Measurements from ENCODE around the gene HOXC11.

The HOXC11 gene

DNA sequence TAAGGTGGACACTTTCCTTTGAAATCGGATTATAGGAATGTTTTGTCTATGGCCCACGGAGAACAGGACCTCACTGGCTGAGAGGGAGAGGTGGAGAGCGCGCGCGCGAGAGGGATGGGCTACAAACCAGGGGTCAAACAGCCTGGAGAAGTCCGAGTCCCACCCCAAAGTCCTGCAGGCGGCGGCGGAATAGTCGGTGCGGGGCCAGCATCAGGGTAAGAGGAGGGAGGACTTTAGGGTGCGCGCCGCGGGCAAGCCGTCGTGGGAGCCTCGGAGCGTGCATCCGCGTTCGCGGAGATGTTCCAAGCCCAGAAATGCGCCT, 32.6 kb downstream of the HOXC11 start:
- TF ChIP-seq, protein P1, sequence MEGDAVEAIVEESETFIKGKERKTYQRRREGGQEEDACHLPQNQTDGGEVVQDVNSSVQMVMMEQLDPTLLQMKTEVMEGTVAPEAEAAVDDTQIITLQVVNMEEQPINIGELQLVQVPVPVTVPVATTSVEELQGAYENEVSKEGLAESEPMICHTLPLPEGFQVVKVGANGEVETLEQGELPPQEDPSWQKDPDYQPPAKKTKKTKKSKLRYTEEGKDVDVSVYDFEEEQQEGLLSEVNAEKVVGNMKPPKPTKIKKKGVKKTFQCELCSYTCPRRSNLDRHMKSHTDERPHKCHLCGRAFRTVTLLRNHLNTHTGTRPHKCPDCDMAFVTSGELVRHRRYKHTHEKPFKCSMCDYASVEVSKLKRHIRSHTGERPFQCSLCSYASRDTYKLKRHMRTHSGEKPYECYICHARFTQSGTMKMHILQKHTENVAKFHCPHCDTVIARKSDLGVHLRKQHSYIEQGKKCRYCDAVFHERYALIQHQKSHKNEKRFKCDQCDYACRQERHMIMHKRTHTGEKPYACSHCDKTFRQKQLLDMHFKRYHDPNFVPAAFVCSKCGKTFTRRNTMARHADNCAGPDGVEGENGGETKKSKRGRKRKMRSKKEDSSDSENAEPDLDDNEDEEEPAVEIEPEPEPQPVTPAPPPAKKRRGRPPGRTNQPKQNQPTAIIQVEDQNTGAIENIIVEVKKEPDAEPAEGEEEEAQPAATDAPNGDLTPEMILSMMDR (IDR thresholded peaks at IDR 0.05; ENCODE audit: low read depth, low read length, missing control alignments): no peak
- no peak for DNase-seq (ENCODE audit: extremely low read depth, low read depth)
- H3K4me3 ChIP-seq (replicated peaks; ENCODE audit: low read depth, low read length): no peak overlapping the region

DNA sequence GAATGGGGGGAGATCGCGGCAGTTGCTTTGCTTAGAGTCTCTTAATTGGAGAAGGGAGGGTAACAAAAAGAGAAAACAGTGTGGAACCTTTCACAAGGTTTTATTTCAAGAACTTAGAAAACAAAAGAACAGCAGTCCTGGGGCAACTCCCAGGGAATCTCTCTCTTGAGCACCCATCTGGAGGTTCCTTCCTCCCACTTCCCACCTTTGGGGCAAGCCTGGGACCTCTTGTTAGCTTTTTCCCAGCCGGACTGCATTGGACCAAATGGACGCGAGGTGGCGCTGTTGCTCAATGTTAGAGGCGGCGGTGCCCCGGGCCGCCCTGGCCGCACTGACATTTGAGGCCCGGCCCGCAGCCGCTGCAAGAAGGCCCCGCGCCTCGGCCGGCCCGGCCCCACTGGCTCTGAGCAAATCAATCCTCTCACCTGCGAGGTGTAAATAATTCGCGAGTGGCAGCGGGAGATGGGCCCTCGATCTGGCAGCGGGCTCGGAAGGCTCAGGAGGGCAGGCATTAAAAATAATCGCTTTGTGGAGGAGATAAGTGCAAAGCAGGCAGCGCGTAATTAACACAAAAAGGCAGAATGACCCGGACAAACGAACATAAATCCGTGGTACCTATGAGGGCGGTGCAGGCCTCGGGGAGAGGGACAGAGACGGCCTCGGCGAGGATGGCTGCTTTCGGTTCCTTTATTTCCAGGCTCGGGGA, 33.1 kb downstream of the HOXC11 start:
- TF ChIP-seq, protein P1 (IDR thresholded peaks at IDR 0.05; ENCODE audit: low read depth, low read length, missing control alignments): peak; percentile 86
- DNase-seq (ENCODE audit: extremely low read depth, low read depth): peak; percentile 36
- H3K4me3 ChIP-seq (replicated peaks; ENCODE audit: low read depth, low read length): no peak overlapping the region

DNA sequence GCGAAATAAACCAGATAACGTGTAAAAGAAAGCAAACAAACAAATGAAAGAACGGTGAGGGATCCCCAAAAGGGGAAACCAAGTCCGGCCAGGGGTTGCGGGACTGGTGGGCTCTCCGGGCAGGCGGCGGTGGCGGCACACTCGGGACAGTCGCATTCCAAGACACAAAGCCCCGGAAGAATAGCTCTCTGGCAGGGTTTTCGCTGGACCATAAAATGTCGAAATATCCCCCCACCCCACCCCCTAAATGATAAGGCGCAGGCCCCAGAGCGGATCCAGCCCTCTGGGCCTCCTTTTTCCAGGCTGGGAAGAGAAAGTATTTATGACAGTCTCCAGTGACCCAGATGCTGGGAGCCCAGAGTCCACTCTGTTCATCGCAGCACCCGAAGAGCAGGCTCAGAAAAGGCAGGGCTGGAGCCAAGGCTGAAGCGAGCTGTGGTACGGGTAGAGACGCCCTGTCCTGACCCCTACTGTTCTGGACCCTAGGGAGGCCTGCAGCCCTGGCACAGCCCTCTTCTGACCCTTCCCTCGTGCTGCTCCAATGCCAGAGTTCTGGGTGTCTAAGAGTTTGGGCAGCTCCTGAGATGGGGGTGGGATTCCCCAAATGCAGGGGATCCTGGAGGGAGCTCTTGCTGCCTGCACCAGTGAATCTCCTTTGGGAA, 33.8 kb downstream of the HOXC11 start:
- DNase-seq (ENCODE audit: extremely low read depth, low read depth): no peak
- TF ChIP-seq, protein P1 (IDR thresholded peaks at IDR 0.05; ENCODE audit: low read depth, low read length, missing control alignments): no peak
- H3K4me3 ChIP-seq (replicated peaks; ENCODE audit: low read depth, low read length): no peak overlapping the region

- TF ChIP-seq, protein P1 (IDR thresholded peaks at IDR 0.05; ENCODE audit: low read depth, low read length, missing control alignments): no peak
- no peak for DNase-seq (ENCODE audit: extremely low read depth, low read depth)
- no peak overlapping the region for H3K4me3 ChIP-seq (replicated peaks; ENCODE audit: low read depth, low read length)
These were observed 34.8 kb downstream of the HOXC11 start for GRCh38 chr12:54007538-54008259.

GRCh38 chr12:54008260-54008552, 35.3 kb downstream of the HOXC11 start:
- DNase-seq (ENCODE audit: extremely low read depth, low read depth): no peak
- no peak overlapping the region for H3K4me3 ChIP-seq (replicated peaks; ENCODE audit: low read depth, low read length)
- TF ChIP-seq, protein P1 (IDR thresholded peaks at IDR 0.05; ENCODE audit: low read depth, low read length, missing control alignments): no peak

DNA sequence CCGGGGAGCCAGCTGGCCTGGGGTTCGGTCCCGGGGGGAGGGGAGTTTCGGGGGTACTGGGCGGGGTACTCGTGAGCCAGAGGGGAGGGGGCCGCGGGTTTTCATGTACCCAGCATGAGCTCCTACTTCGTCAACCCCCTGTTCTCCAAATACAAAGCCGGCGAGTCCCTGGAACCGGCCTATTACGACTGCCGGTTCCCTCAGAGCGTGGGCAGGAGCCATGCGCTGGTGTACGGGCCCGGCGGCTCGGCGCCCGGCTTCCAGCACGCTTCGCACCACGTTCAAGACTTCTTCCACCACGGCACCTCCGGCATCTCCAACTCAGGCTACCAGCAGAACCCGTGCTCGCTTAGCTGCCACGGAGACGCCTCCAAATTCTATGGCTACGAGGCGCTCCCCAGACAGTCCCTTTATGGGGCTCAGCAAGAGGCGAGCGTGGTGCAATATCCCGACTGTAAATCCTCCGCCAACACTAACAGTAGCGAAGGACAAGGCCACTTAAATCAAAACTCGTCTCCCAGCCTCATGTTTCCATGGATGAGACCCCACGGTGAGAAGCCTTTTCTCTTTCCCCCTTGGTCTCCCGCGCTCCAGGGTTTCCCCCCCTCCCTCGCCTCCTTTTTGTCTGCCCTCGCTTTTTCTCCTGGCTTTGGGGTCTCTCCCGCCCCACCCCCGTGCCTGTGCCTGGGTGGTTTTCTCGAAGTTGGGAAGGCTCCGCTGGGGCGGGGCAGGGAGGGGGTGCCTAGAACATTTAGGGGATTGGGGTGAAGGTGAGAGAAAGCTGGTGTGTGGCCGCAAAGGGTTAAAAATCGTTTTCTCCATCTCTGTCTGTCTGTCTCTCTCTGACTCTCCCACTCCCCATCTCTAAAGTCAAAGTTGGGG, 36.5 kb downstream of the HOXC11 start:
- H3K4me3 ChIP-seq (replicated peaks; ENCODE audit: low read depth, low read length): peak overlapping the region; percentile 41
- DNase-seq (ENCODE audit: extremely low read depth, low read depth): no peak
- TF ChIP-seq, protein P1 (IDR thresholded peaks at IDR 0.05; ENCODE audit: low read depth, low read length, missing control alignments): no peak
